NT2/D1 (cell line): ENCODE results near the gene FEM1B.

Experiments
- SUZ12 ChIP-seq: IDR thresholded peaks from 2 replicates; pipeline ENCODE4 v1.6.1; 2011; ENCODE audit not compliant: insufficient read length, insufficient read depth; ENCODE audit errors: extremely low read depth
- YY1 ChIP-seq: IDR thresholded peaks from 2 replicates; pipeline ENCODE4 v1.6.1; 2011; ENCODE audit not compliant: insufficient read length, insufficient read depth
- ZNF274 ChIP-seq: IDR thresholded peaks from 2 replicates; pipeline ENCODE4 v1.6.1; 2011; ENCODE audit warnings: mild to moderate bottlenecking, low read depth, low read length

- no peak for TF ChIP-seq ZNF274
- no peak for TF ChIP-seq YY1
- no peak for TF ChIP-seq SUZ12
Measured at GRCh38 chr15:68228143-68228970, 49.2 kb upstream of the FEM1B start.
